Gastroesophageal sphincter (tissue), 3 donors: ENCODE data around the gene RPP38.

Experiments used
- CTCF ChIP-seq, 4 experiments: fragments of 200-600 bp in 2 of 4; fragments of 450-650 bp in 2 of 4; sonication (generic) in 1 of 4; IDR thresholded peaks; one replicate each; pipeline ENCODE4 v1.5.1; 2017 to 2019; ENCODE audit warnings: antibody characterized with exemption in 4 of 4, mild to moderate bottlenecking in 2 of 4, moderate library complexity in 2 of 4
- EP300 ChIP-seq: sonication (generic); formaldehyde crosslinking; IDR thresholded peaks from one replicate; pipeline ENCODE4 v1.6.1; 2017; ENCODE audit warnings: antibody characterized with exemption, mild to moderate bottlenecking

GRCh38 chr10:15083674-15084501 lies 13.3 kb upstream of the RPP38 start:
- TF ChIP-seq CTCF (IDR thresholded peaks at IDR 0.05), result no peak
- TF ChIP-seq EP300, result no peak
